Uterus (tissue), 2 donors: ENCODE measurements around the gene CCDC88A.

Experiments used
- POLR2A ChIP-seq, 2 donors: fragments of 450-650 bp; IDR thresholded peaks; one replicate each; pipeline ENCODE4 v1.6.1; 2016; ENCODE audit warnings: antibody characterized with exemption in 2 of 2, mild to moderate bottlenecking in 1 of 2, moderate library complexity in 1 of 2
- TF ChIP-seq, protein P1 (sequence below), 4 experiments: fragments of 200-600 bp in 2 of 4; fragments of 450-650 bp in 2 of 4; sonication (generic) in 2 of 4; IDR thresholded peaks; one replicate each; pipeline ENCODE4 v1.5.1; 2016 to 2019; ENCODE audit warnings: antibody characterized with exemption in 4 of 4, mild to moderate bottlenecking in 2 of 4, moderate library complexity in 1 of 4

DNA sequence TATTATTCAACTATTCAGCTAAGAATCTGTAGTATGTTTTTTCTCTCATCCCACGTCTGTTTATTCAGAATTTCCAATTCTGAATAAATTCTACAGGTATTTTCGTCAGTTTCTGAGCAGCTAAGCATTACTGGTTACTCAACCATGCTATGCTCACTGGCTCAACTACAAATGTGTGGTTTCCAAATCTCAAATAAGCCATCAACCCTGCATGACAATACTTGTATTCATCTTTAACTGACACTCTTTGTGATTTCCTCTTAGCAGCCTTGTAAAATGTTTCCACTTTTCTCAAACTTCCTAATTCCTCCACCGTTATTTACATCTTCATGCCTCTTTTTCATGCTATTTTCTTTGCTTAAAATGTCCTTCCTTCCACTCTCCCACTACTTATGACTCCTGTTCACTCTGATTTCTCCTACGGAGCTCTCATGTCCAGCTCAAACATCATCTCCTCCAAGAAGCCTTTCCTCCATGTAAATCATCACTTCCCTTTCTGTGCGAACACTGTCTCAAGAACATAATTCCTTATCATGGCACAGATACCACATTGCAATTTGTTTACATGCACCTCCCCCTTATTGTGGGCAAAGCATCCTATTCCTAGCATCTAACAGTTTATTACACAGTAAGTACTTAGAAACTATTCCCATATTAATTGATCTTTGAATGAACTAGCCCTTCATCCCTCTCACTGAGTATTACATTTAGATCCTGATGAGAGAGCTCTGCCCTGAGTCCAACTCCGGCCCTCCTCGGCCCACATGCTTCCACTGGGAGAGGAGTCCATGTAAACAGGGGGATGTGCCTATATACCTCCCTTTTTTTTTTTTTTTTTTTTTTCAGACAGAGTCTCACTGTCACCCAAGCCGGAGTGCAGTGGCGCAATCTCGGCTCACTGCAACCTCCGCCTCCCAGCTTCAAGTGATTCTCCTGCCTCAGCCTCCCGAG, 10.5 kb downstream of the CCDC88A start:
- TF ChIP-seq, protein P1, sequence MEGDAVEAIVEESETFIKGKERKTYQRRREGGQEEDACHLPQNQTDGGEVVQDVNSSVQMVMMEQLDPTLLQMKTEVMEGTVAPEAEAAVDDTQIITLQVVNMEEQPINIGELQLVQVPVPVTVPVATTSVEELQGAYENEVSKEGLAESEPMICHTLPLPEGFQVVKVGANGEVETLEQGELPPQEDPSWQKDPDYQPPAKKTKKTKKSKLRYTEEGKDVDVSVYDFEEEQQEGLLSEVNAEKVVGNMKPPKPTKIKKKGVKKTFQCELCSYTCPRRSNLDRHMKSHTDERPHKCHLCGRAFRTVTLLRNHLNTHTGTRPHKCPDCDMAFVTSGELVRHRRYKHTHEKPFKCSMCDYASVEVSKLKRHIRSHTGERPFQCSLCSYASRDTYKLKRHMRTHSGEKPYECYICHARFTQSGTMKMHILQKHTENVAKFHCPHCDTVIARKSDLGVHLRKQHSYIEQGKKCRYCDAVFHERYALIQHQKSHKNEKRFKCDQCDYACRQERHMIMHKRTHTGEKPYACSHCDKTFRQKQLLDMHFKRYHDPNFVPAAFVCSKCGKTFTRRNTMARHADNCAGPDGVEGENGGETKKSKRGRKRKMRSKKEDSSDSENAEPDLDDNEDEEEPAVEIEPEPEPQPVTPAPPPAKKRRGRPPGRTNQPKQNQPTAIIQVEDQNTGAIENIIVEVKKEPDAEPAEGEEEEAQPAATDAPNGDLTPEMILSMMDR (IDR thresholded peaks at IDR 0.05) = no peak
- TF ChIP-seq POLR2A (IDR thresholded peaks at IDR 0.05) = no peak
